HepG2 (cell line): ENCODE data around the gene NDUFS2. TPM values are rescaled to one million over a fixed set of nuclear protein-coding genes. Genes with fewer than 3 reads are reported as not detected.
A peak's percentile ranks its signal among the peaks of the same experiment; 100 is the strongest.

Experiments used
- CBFB ChIP-seq: sonication (generic); formaldehyde crosslinking; IDR thresholded peaks from 2 replicates; pipeline ENCODE4 v1.4.0; 2020; ENCODE audit warnings: missing genetic modification reagents
- CHD2 ChIP-seq: IDR thresholded peaks from 2 replicates; pipeline ENCODE4 v1.6.1; 2011; ENCODE audit warnings: low read depth, low read length, improper control_type of control experiment
- DMTF1 ChIP-seq: sonication (generic); formaldehyde crosslinking; IDR thresholded peaks from 2 replicates; pipeline ENCODE4 v1.4.0; 2020; ENCODE audit warnings: mild to moderate bottlenecking, missing genetic modification reagents
- EHMT2 ChIP-seq: fragments of 200-600 bp; sonication (generic); IDR thresholded peaks from 2 replicates; pipeline ENCODE4 v1.7.0; 2017; ENCODE audit warnings: antibody characterized with exemption, low read depth, low read length, borderline replicate concordance
- FOXO4 ChIP-seq: sonication (generic); formaldehyde crosslinking; conservative IDR thresholded peaks from 2 replicates; pipeline ENCODE4 v1.8.1; 2023; ENCODE audit warnings: missing genetic modification reagents
- HDAC6 ChIP-seq: fragments of 200-600 bp; sonication (generic); IDR thresholded peaks from 2 replicates; pipeline ENCODE4 v1.7.0; 2017; ENCODE audit warnings: mild to moderate bottlenecking, antibody characterized with exemption, low read length, low read depth
- NCOA5 ChIP-seq: sonication (generic); formaldehyde crosslinking; IDR thresholded peaks from 2 replicates; pipeline ENCODE4 v1.4.0; 2020; ENCODE audit warnings: missing genetic modification reagents
- NKX3-1 ChIP-seq: sonication (generic); formaldehyde crosslinking; IDR thresholded peaks from 2 replicates; pipeline ENCODE4 v1.5.0; 2020; ENCODE audit warnings: missing genetic modification reagents
- PAX8 ChIP-seq: sonication (generic); formaldehyde crosslinking; IDR thresholded peaks from 2 replicates; pipeline ENCODE4 v1.8.0; 2022; ENCODE audit warnings: mild to moderate bottlenecking, missing genetic modification reagents, borderline replicate concordance
- POLR2AphosphoS5 ChIP-seq: IDR thresholded peaks from 2 replicates; pipeline ENCODE4 v1.6.1; 2012; ENCODE audit warnings: low read depth, low read length
- SRSF1 ChIP-seq: fragments of 200-400 bp; formaldehyde crosslinking; optimal IDR thresholded peaks from 2 replicates; pipeline ENCODE3; 2017; ENCODE audit warnings: mild to moderate bottlenecking, low read depth, low read length, moderate library complexity
- STAT5B ChIP-seq: sonication (generic); formaldehyde crosslinking; IDR thresholded peaks from 2 replicates; pipeline ENCODE4 v1.4.0; 2020; ENCODE audit warnings: missing genetic modification reagents
- TARDBP ChIP-seq: sonication (generic); formaldehyde crosslinking; IDR thresholded peaks from 2 replicates; pipeline ENCODE4 v1.8.0; 2022; ENCODE audit warnings: mild to moderate bottlenecking, missing genetic modification reagents
- ZNF136 ChIP-seq: sonication (generic); formaldehyde crosslinking; IDR thresholded peaks from 2 replicates; pipeline ENCODE4 v1.8.1; 2022; ENCODE audit warnings: low read depth, mild to moderate bottlenecking, moderate library complexity, missing genetic modification reagents
- ZNF17 ChIP-seq: sonication (generic); formaldehyde crosslinking; IDR thresholded peaks from 2 replicates; pipeline ENCODE4 v1.5.0; 2020; ENCODE audit warnings: mild to moderate bottlenecking, missing genetic modification reagents
- ZNF382 ChIP-seq: sonication (generic); formaldehyde crosslinking; IDR thresholded peaks from 2 replicates; pipeline ENCODE4 v1.5.0; 2020; ENCODE audit warnings: missing genetic modification reagents, mild to moderate bottlenecking, borderline replicate concordance
- ZNF605 ChIP-seq: sonication (generic); formaldehyde crosslinking; IDR thresholded peaks from 2 replicates; pipeline ENCODE4 v1.8.0; 2022; ENCODE audit warnings: mild to moderate bottlenecking, missing genetic modification reagents
- polyA plus RNA-seq, 8 experiments: library from polyadenylated mRNA; depleted of rRNA in 3 of 8; stranded (reverse) in 7 of 8; unstranded in 1 of 8; fragments of >200 nt; fragmentation: Illumina TruSeq in 4 of 8; extraction: Trizol in 4 of 8; gene quantifications; 2 replicates each; pipeline versions ENCODE4 v1.2.1 to v1.2.3, GENCODE V29; 2011 to 2016; ENCODE audit warnings: low read depth in 4 of 8, missing spikeins in 1 of 8, mixed read lengths in 1 of 8; ENCODE audit not compliant: insufficient read depth in 1 of 8
- total RNA-seq, 5 experiments: library from RNA; depleted of rRNA; stranded (reverse); fragments of >200 nt; fragmentation: Illumina TruSeq; extraction: Trizol; gene quantifications; 2 replicates each; pipeline ENCODE4 v1.2.3, GENCODE V29; 2016; ENCODE audit warnings: low read depth in 1 of 5
- TF ChIP-seq, protein P1 (sequence below): IDR thresholded peaks from 2 replicates; pipeline ENCODE4 v1.6.1; 2012; ENCODE audit warnings: inconsistent platforms
- TF ChIP-seq, protein P2 (sequence below): sonication (generic); formaldehyde crosslinking; IDR thresholded peaks from 2 replicates; pipeline ENCODE4 v1.8.1; 2023; ENCODE audit warnings: missing genetic modification reagents, inconsistent platforms, borderline replicate concordance
- TF ChIP-seq, protein P3 (sequence below): sonication (generic); formaldehyde crosslinking; IDR thresholded peaks from 2 replicates; pipeline ENCODE4 v1.9.0; 2021; ENCODE audit warnings: missing genetic modification reagents, borderline replicate concordance

The NDUFS2 gene
- total and polyA plus RNA-seq, 2 of the 13 experiments (the other 11 are each of a cell fraction or from before 2014, with no cell fraction given) = 89.9 to 118 TPM

DNA sequence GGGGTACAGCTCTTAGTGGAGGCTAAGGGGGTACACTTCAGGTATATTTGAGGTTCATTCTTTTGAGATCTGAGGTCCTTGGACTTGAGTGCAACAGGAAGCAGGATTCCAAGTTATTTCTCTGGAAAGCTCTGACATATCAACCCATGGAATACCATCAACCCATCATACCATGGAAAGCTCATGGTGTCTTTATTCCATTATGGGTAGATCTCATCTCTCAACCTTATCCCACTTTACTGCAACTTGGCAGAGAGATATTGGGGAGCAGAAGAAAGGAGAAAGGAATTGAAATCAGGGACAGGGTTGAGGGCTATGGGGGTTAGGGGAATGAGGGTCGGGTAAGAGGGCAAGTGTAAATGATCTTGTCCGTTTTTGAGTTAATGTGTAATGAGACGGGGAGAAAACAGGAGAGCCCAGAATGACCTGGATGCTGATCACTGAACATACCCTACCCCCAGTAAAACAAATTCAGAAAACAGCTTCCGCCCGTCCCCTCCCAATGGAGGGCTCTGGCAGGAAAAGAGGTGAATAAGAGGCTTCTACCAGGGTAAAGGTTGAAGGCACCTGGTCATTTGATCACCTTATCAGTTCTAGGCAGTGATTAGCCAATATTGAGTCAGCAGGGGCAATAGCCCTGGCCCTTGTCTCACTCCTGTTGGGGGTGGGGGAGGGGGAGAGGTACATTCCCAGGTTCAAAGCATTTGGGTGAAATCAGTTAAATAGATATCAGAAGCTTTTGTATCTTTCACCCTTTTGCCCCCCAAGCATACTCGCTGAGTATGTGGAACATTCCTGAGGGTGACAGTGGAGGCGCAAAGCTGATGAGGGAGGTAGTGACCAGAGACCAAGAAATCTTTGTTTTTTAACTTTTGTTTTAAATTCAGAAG, 21.9 kb downstream of the NDUFS2 start (continued):
- peak; percentile 89; the same call in 1 of the 2 replicates for TF ChIP-seq TARDBP
- no peak for TF ChIP-seq SRSF1
- peak; percentile 82 for TF ChIP-seq EHMT2
- TF ChIP-seq PAX8 (CRISPR knock-in tag) = no peak
- TF ChIP-seq, protein P1, sequence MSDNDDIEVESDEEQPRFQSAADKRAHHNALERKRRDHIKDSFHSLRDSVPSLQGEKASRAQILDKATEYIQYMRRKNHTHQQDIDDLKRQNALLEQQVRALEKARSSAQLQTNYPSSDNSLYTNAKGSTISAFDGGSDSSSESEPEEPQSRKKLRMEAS = no peak
- no peak for TF ChIP-seq HDAC6
- TF ChIP-seq ZNF136 (CRISPR knock-in tag) = no peak; the same call in 1 of the 2 replicates
- TF ChIP-seq, protein P2, sequence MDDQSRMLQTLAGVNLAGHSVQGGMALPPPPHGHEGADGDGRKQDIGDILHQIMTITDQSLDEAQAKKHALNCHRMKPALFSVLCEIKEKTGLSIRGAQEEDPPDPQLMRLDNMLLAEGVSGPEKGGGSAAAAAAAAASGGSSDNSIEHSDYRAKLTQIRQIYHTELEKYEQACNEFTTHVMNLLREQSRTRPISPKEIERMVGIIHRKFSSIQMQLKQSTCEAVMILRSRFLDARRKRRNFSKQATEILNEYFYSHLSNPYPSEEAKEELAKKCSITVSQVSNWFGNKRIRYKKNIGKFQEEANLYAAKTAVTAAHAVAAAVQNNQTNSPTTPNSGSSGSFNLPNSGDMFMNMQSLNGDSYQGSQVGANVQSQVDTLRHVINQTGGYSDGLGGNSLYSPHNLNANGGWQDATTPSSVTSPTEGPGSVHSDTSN = no peak
- peak; percentile 81; the same call in 1 of the 2 replicates for TF ChIP-seq ZNF605 (CRISPR knock-in tag)
- no peak for TF ChIP-seq NKX3-1 (CRISPR knock-in tag)
- TF ChIP-seq ZNF382 (CRISPR knock-in tag) = no peak
- TF ChIP-seq CHD2 = 0 out of 2 replicates have a peak, but pooled peaks have one; percentile 34
- TF ChIP-seq DMTF1 = no peak
- TF ChIP-seq, protein P3, sequence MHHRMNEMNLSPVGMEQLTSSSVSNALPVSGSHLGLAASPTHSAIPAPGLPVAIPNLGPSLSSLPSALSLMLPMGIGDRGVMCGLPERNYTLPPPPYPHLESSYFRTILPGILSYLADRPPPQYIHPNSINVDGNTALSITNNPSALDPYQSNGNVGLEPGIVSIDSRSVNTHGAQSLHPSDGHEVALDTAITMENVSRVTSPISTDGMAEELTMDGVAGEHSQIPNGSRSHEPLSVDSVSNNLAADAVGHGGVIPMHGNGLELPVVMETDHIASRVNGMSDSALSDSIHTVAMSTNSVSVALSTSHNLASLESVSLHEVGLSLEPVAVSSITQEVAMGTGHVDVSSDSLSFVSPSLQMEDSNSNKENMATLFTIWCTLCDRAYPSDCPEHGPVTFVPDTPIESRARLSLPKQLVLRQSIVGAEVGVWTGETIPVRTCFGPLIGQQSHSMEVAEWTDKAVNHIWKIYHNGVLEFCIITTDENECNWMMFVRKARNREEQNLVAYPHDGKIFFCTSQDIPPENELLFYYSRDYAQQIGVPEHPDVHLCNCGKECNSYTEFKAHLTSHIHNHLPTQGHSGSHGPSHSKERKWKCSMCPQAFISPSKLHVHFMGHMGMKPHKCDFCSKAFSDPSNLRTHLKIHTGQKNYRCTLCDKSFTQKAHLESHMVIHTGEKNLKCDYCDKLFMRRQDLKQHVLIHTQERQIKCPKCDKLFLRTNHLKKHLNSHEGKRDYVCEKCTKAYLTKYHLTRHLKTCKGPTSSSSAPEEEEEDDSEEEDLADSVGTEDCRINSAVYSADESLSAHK (CRISPR knock-in tag) = no peak
- no peak for TF ChIP-seq ZNF17
- 0 out of 2 replicates have a peak, but pooled peaks have one; percentile 46 for TF ChIP-seq STAT5B (CRISPR knock-in tag)
- TF ChIP-seq NCOA5 (CRISPR knock-in tag) = no peak
- no peak for TF ChIP-seq FOXO4 (CRISPR knock-in tag)
- peak; percentile 17; the same call in 1 of the 2 replicates for TF ChIP-seq POLR2AphosphoS5
- TF ChIP-seq CBFB (CRISPR knock-in tag) = no peak
